ENCODE results near the gene ATP8B4. TPM values are rescaled to one million over a fixed set of nuclear protein-coding genes. Genes with fewer than 3 reads are reported as not detected.

Gene ATP8B4
- total and polyA plus RNA-seq, 4 donors, result 3.6 to 37.1 (median 6.3) TPM

DNA sequence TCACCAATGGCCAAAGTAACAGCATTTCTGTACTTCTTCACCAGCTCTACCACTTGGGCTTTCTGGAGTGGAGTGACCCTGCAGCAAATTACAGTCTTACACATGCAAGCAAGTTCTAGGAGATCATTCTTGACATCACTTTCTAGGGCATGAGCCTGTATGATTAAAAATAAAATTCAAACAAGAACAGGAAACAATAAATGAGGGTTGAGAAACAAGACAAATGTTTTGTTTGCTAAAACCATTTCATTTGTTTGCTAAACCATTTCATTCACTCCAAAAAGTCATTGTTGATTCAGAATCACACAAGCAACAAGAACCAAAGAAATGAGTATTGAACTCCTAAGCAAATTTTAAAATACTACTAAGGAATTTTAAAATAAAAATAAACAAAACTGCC, 220.9 kb downstream of the ATP8B4 start:
- Histone ChIP-seq H3K27me3 (ENCODE audit: control insufficient read depth, insufficient read depth, low read length) (no peaks in the 10 kb centered on the region), H3K4me3 (ENCODE audit: low read depth, low read length) (no peak overlapping the region), H3K9me3 (ENCODE audit: control insufficient read depth, insufficient read depth, low read length) (no peaks in the 10 kb centered on the region), H3K36me3 (ENCODE audit: control insufficient read depth, insufficient read depth, low read length) (no peaks in the 10 kb centered on the region), H3K27ac (ENCODE audit: low read depth, low read length) (no peak overlapping the region), H3K4me1 (ENCODE audit: control insufficient read depth, insufficient read depth, low read length) (no peaks in the 10 kb centered on the region)
- DNase-seq (ENCODE audit: low read depth in 4 of 6, low spot score in 6 of 6), result no peak

- H3K4me1 ChIP-seq (ENCODE audit: control insufficient read depth, insufficient read depth, low read length), result no peaks in the 10 kb centered on the region
- no peak overlapping the region for H3K27ac ChIP-seq (ENCODE audit: low read depth, low read length)
- peak in 1 of 6 donors; percentile 29 for DNase-seq (ENCODE audit: low read depth in 4 of 6, low spot score in 6 of 6)
- WGBS (ENCODE audit: insufficient coverage), result no CpG with 5 or more reads among the region's 6 CpGs
- no peaks in the 10 kb centered on the region for H3K36me3 ChIP-seq (ENCODE audit: control insufficient read depth, insufficient read depth, low read length)
- no peaks in the 10 kb centered on the region for H3K27me3 ChIP-seq (ENCODE audit: control insufficient read depth, insufficient read depth, low read length)
- no peaks in the 10 kb centered on the region for H3K9me3 ChIP-seq (ENCODE audit: control insufficient read depth, insufficient read depth, low read length)
- no peak overlapping the region for H3K4me3 ChIP-seq (ENCODE audit: low read depth, low read length)
Observed at GRCh38 chr15:49895347-49896223, 223.4 kb downstream of the ATP8B4 start.

DNA sequence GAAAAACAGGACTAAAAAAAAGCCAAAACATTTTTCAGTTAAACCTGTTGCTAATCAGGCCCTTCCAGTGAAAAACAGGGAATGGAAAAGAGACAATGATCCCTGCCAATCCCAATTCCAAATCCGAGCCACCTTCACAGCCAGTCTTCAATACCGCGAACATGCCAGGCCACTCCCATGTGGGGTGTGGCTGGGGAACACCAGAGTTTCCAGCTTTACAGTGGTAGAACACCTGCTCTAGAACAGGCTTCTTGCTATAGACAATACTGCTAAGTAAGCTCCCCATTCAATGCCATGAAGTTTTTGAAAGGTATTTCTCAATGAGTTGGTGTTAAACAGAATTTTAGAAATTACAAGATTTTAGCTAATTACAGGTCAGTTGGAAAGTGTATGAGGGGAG, 228.3 kb downstream of the ATP8B4 start:
- Histone ChIP-seq H3K36me3 (ENCODE audit: control insufficient read depth, insufficient read depth, low read length) (no peaks in the 10 kb centered on the region), H3K4me1 (ENCODE audit: control insufficient read depth, insufficient read depth, low read length) (no peaks in the 10 kb centered on the region), H3K27ac (ENCODE audit: low read depth, low read length) (no peak overlapping the region), H3K27me3 (ENCODE audit: control insufficient read depth, insufficient read depth, low read length) (no peaks in the 10 kb centered on the region), H3K4me3 (ENCODE audit: low read depth, low read length) (no peak overlapping the region), H3K9me3 (ENCODE audit: control insufficient read depth, insufficient read depth, low read length) (no peaks in the 10 kb centered on the region)
- 100% methylated on average over 1 of the region's 3 CpGs for WGBS (ENCODE audit: insufficient coverage)
- no peak for DNase-seq (ENCODE audit: low read depth in 4 of 6, low spot score in 6 of 6)

GRCh38 chr15:49889536-49889935, 229.5 kb downstream of the ATP8B4 start:
- no peak for DNase-seq (ENCODE audit: low read depth in 4 of 6, low spot score in 6 of 6)
- H3K4me1 ChIP-seq (ENCODE audit: control insufficient read depth, insufficient read depth, low read length), result no peaks in the 10 kb centered on the region
- WGBS (ENCODE audit: insufficient coverage), result no CpG with 5 or more reads among the region's 2 CpGs
- no peak overlapping the region for H3K4me3 ChIP-seq (ENCODE audit: low read depth, low read length)
- no peak overlapping the region for H3K27ac ChIP-seq (ENCODE audit: low read depth, low read length)
- H3K36me3 ChIP-seq (ENCODE audit: control insufficient read depth, insufficient read depth, low read length), result no peaks in the 10 kb centered on the region
- H3K27me3 ChIP-seq (ENCODE audit: control insufficient read depth, insufficient read depth, low read length), result no peaks in the 10 kb centered on the region
- H3K9me3 ChIP-seq (ENCODE audit: control insufficient read depth, insufficient read depth, low read length), result no peaks in the 10 kb centered on the region

DNA sequence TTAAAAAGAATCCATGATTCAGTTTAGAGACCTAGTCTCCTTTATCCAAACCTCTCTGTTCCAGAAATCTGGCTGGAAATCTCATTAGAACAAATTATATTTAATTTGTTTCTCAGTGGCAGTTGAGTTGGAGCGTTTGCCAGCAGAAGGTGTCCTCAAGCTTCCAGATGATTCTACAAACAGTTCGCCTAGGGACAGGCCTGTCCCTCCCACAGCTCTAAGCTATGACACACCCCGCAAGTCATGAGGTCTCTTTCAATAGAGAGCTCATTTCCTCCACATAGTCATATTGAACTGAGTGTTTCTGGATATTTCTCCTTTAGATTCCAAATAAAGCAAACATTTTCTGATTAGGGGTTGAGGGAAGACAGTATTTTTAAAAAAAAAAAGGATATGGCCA, 230.3 kb downstream of the ATP8B4 start:
- Histone ChIP-seq H3K9me3 (ENCODE audit: control insufficient read depth, insufficient read depth, low read length) (no peaks in the 10 kb centered on the region), H3K4me3 (ENCODE audit: low read depth, low read length) (no peak overlapping the region), H3K27me3 (ENCODE audit: control insufficient read depth, insufficient read depth, low read length) (no peaks in the 10 kb centered on the region), H3K27ac (ENCODE audit: low read depth, low read length) (no peak overlapping the region), H3K4me1 (ENCODE audit: control insufficient read depth, insufficient read depth, low read length) (no peaks in the 10 kb centered on the region), H3K36me3 (ENCODE audit: control insufficient read depth, insufficient read depth, low read length) (no peaks in the 10 kb centered on the region)
- WGBS (ENCODE audit: insufficient coverage), result 79% methylated on average over 2 of the region's 3 CpGs
- DNase-seq (ENCODE audit: low read depth in 4 of 6, low spot score in 6 of 6), result no peak

GRCh38 chr15:49888323-49888693, 230.7 kb downstream of the ATP8B4 start:
- DNase-seq (ENCODE audit: low read depth in 4 of 6, low spot score in 6 of 6), result no peak
- Histone ChIP-seq H3K27ac (ENCODE audit: low read depth, low read length) (no peak overlapping the region), H3K27me3 (ENCODE audit: control insufficient read depth, insufficient read depth, low read length) (no peaks in the 10 kb centered on the region), H3K36me3 (ENCODE audit: control insufficient read depth, insufficient read depth, low read length) (no peaks in the 10 kb centered on the region), H3K9me3 (ENCODE audit: control insufficient read depth, insufficient read depth, low read length) (no peaks in the 10 kb centered on the region), H3K4me3 (ENCODE audit: low read depth, low read length) (no peak overlapping the region), H3K4me1 (ENCODE audit: control insufficient read depth, insufficient read depth, low read length) (no peaks in the 10 kb centered on the region)
- no CpG with 5 or more reads among the region's 2 CpGs for WGBS (ENCODE audit: insufficient coverage)

- H3K36me3 ChIP-seq (ENCODE audit: control insufficient read depth, insufficient read depth, low read length), result no peaks in the 10 kb centered on the region
- no peaks in the 10 kb centered on the region for H3K27me3 ChIP-seq (ENCODE audit: control insufficient read depth, insufficient read depth, low read length)
- no peak overlapping the region for H3K27ac ChIP-seq (ENCODE audit: low read depth, low read length)
- H3K4me3 ChIP-seq (ENCODE audit: low read depth, low read length), result no peak overlapping the region
- 75% methylated on average over 1 of the region's 7 CpGs for WGBS (ENCODE audit: insufficient coverage)
- no peaks in the 10 kb centered on the region for H3K4me1 ChIP-seq (ENCODE audit: control insufficient read depth, insufficient read depth, low read length)
- no peaks in the 10 kb centered on the region for H3K9me3 ChIP-seq (ENCODE audit: control insufficient read depth, insufficient read depth, low read length)
- DNase-seq (ENCODE audit: low read depth in 4 of 6, low spot score in 6 of 6), result no peak
Observed at GRCh38 chr15:49887659-49888322, 231.2 kb downstream of the ATP8B4 start.

DNA sequence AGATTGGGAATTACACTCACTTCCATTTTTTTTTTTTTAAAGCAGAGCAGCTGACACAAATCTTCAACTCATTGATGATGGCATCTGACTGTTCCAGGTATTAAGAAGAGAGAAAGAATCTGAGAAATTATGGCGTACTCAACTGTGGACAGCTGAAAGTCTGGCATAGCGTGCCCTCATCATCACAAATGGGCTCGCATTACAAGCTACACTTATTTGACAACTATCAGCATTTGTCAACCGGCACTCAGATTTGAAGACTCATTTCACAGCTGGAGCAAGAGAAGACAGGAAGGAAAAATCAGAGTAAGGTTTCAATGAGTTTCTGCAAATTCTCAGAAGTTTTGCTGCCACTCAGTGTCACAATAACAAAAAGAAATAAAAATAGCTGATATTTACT, 235.9 kb downstream of the ATP8B4 start:
- H3K4me1 ChIP-seq (ENCODE audit: control insufficient read depth, insufficient read depth, low read length), result no peaks in the 10 kb centered on the region
- WGBS (ENCODE audit: insufficient coverage), result no CpG with 5 or more reads among the region's 4 CpGs
- no peaks in the 10 kb centered on the region for H3K9me3 ChIP-seq (ENCODE audit: control insufficient read depth, insufficient read depth, low read length)
- no peaks in the 10 kb centered on the region for H3K36me3 ChIP-seq (ENCODE audit: control insufficient read depth, insufficient read depth, low read length)
- DNase-seq (ENCODE audit: low read depth in 4 of 6, low spot score in 6 of 6), result no peak
- no peak overlapping the region for H3K4me3 ChIP-seq (ENCODE audit: low read depth, low read length)
- H3K27me3 ChIP-seq (ENCODE audit: control insufficient read depth, insufficient read depth, low read length), result no peaks in the 10 kb centered on the region
- no peak overlapping the region for H3K27ac ChIP-seq (ENCODE audit: low read depth, low read length)

DNA sequence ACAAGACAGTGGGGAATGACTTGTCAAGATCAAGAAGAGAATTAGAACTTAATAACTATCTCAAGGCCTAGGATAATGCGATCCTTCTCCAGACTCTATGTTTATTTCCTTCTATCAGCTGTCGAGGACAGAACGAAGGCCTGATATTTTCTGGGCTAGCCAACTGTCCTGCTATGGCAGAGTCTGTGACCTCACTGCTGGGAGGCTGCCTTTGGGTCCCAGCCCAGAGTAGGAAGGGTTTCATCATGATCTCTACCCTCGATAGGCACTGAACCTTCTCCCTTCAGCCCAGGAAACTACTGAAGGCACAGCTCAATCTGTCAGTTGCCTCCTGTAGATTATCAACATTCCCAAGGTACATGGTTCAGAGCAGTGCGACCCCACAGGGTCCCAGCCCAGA, 237.2 kb downstream of the ATP8B4 start:
- Histone ChIP-seq H3K4me3 (ENCODE audit: low read depth, low read length) (no peak overlapping the region), H3K27me3 (ENCODE audit: control insufficient read depth, insufficient read depth, low read length) (no peaks in the 10 kb centered on the region), H3K36me3 (ENCODE audit: control insufficient read depth, insufficient read depth, low read length) (no peaks in the 10 kb centered on the region), H3K9me3 (ENCODE audit: control insufficient read depth, insufficient read depth, low read length) (no peaks in the 10 kb centered on the region), H3K4me1 (ENCODE audit: control insufficient read depth, insufficient read depth, low read length) (no peaks in the 10 kb centered on the region), H3K27ac (ENCODE audit: low read depth, low read length) (no peak overlapping the region)
- WGBS (ENCODE audit: insufficient coverage), result 95% methylated on average over 4 of the region's 5 CpGs
- no peak for DNase-seq (ENCODE audit: low read depth in 4 of 6, low spot score in 6 of 6)

DNA sequence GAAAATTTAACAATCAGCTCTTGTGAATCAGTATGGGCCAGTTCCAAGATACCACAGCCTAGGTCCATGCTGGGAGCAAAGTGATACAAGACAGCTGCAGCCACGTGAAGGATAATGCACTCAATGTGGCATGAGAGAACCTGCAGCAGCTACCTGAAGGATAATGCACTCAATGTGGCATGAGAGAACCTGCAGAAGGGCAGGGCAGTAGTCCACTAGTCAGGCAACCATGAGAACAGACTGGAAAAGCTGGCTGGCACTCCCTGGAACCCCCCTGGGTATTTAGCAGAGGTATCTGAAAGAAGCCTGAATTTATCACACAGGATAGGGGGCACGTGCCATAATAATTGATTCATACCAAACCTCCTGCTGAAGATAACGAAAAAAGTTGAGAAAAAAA, 237.6 kb downstream of the ATP8B4 start:
- no peak for DNase-seq (ENCODE audit: low read depth in 4 of 6, low spot score in 6 of 6)
- no peaks in the 10 kb centered on the region for H3K27me3 ChIP-seq (ENCODE audit: control insufficient read depth, insufficient read depth, low read length)
- H3K4me1 ChIP-seq (ENCODE audit: control insufficient read depth, insufficient read depth, low read length), result no peaks in the 10 kb centered on the region
- H3K9me3 ChIP-seq (ENCODE audit: control insufficient read depth, insufficient read depth, low read length), result no peaks in the 10 kb centered on the region
- H3K4me3 ChIP-seq (ENCODE audit: low read depth, low read length), result no peak overlapping the region
- no peaks in the 10 kb centered on the region for H3K36me3 ChIP-seq (ENCODE audit: control insufficient read depth, insufficient read depth, low read length)
- whole genome bisulfite sequencing (ENCODE audit: insufficient coverage), result 67% methylated on average over 1 of the region's 3 CpGs
- H3K27ac ChIP-seq (ENCODE audit: low read depth, low read length), result no peak overlapping the region

Data from spinal cord (tissue), 10 donors.